Endothelial cell of hepatic sinusoid (primary cell): Measurements from ENCODE around the gene P3H4.

Source experiments
- in situ Hi-C: cut with HindIII; loops from 2 replicates; pipeline ENCODE4 v1.10.0; 2017; ENCODE audit warnings: low sequenced_read_pairs

Gene P3H4

GRCh38 chr17:41822216-41823140 lies 10.7 kb upstream of the P3H4 start:
- in situ Hi-C loops = no loop called here

DNA sequence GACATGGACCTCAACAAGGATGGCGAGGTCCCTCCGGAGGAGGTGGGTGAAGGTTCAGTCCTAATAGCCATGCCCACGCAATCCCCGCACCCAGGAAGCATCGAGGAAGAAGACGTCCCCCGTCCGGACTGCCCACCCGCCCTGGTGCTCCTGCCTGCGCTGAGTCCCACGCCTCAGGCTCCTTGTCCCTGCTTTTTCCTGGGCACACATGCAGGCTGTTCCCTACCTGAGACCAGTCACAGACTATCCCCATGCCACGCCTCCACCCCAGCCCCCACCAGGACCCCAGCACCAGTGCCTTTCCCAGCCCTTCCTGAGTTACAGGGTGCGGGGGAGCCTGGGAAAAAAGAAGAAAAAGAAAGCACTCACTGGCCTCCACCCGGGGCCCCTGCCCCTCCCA lies 10.0 kb upstream of the P3H4 start:
- in situ Hi-C loops = no loop called here

- in situ Hi-C loops = no loop called here
Observed at GRCh38 chr17:41818024-41818423, 6.3 kb upstream of the P3H4 start.

- in situ Hi-C loops = no loop called here
Observed at GRCh38 chr17:41816637-41817320, 5.0 kb upstream of the P3H4 start.

DNA sequence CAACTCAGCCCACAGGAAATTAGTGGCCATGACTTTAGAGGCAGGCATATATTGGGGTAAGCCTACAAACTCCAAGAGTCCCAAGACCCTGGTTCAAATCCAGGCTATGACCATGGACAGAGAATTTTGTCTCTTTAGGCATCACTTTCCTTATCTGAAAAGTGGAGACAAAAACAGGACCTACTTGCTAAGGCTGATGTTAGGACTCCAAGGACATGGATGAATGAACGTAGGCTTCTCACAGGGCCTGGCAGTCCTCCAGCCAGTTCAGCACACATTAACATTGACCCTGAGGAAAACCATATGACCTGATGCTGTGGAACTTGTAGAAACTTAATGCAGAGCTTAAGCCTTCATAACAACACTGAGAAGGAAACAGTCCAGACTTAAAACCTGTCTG lies 2.4 kb upstream of the P3H4 start:
- in situ Hi-C loops = no loop called here

DNA sequence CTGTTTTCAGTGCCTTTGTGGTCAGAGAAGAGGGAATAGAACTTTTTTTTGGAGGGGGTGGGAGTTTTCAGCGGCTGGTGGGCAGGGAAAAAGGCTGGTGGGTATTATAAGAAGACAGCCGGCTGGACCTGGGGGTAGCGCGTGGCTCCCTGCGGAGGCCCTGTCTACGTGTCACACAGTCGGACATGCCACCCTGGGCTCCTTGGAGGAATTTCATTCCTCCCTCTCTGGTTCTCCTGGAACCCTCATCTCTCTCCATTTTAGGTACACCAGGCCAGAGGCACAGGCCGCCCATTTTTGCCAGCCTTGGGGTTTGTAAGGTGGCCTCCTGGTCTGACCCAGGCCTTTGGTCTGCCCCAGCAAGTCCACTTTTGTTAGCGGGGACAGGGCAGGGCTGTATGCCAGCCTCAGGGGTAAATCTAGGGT lies 2.0 kb upstream of the P3H4 start:
- in situ Hi-C loops = no loop called here

GRCh38 chr17:41813152-41813680 lies 1.5 kb upstream of the P3H4 start:
- in situ Hi-C loops = no loop called here

- in situ Hi-C loops = no loop called here
Observed at GRCh38 chr17:41812381-41813151, 817 bp upstream of the P3H4 start, which contains the start of gene FKBP10. TSS of gene FKBP10 (plus strand) at chr17:41813004. CDS start at chr17:41813035, 31 bp downstream.

GRCh38 chr17:41810659-41811548 lies 845 bp downstream of the P3H4 start:
- in situ Hi-C loops = no loop called here

DNA sequence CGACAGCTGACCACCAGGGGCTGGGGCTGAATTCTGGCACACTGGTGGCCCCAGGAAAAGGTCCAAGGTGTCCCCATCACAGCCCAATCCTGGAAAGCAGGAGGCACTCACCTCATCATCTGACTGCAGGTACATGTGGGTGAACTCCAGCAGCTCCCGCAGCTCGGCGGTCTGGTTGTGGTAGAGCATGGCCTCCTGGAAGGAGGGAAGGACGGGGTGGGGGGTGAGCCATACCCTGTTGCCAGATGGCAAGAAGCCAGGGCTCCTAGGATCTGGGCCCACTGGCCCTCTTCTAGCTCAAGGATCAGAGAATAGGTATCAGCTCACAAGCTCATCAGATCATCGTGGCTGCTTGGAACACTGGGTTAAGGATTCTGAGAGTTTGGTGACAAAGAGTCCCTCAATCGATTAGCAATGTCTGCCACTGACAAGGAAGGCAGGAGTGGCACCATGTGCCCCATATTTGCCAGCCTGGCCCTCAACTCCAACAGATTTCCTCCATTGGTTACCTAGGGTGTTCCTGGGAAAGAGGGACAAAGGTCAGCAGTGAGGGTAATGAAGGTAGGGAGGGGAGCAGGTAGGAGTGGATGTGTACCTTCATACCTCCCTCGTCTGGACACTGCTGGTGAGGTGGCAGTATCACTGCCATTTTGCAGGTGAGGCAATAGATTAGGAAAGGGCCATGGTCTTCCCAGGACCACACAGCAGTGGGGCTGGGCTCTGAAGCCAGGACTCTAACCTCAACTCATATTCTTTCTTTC lies 4.9 kb downstream of the P3H4 start:
- in situ Hi-C loops = loop anchor here (5.0 to 10.0 kb wide), 2 partner anchors 50 to 252 kb away; no protein-coding TSS in a partner anchor

- in situ Hi-C loops = loop anchor here (5.0 to 10.0 kb wide), 2 partner anchors 86 to 249 kb away; no protein-coding TSS in a partner anchor
Observed at GRCh38 chr17:41803049-41804020, 8.4 kb downstream of the P3H4 start.

DNA sequence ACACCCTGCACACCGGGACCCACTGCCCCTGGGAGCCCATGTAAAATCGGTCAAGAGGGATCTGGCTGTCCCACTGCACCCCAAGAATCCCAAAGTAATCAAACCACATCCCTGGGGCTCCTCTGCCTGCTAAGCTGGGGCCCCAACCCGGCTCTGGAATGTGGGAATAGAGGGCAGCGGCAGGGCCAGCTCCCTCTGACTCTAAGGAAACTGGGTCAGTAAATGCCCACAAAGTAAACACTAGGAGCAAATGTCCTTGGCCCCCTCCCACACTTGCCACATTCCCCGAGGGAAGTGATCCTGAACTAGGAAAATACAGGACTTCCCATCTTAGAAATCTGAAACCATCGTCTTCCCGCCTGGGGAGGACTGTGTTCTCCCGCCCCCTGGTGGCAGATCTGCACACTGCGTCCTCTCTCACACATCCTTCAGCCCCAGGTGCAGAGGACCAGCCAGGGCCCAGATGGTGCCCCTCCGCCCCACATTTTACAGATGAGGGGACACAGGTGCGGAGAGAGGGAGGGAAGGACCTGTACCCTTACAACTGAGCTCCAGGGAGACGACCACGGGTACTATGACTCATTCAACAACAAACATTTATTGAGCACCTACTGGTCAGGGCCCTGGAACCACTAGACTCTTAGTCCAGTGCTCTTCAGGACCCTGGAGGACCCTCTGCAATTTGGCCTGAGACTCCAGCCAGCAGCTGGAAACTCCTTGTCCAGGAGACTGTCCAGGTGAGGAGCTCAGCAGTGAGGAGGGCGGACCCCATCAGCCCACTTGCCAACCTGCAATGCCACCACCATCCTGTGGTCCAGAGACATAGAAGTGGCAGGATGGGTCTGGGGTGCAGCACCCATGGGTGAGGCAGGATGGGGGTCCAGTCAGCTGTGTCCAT lies 10.1 kb downstream of the P3H4 start:
- in situ Hi-C loops = loop anchor here (5.0 to 10.0 kb wide), 2 partner anchors 84 to 247 kb away; no protein-coding TSS in a partner anchor

- in situ Hi-C loops = loop anchor here (5.0 to 10.0 kb wide), 2 partner anchors 83 to 246 kb away; no protein-coding TSS in a partner anchor
Observed at GRCh38 chr17:41800601-41801373, 11.0 kb downstream of the P3H4 start.

DNA sequence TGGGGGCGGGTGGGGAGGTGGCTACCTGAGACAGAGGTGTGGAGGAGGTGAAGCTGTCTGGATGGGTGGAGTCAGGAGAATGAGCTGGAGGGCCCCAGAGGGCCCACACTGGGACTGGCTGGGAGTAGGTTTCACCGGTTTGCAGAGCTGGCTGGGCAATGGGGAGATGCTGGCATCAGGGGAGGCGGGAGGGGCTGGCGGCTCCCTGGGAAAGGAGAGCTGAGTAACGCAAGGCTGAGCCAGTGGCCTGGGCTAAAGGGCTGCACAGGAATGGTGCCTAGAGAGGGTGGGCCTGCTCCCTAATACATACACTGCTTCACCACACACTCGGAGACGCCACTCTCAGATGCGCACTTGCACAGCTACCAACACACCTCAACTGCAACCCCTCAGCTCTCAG lies 12.4 kb downstream of the P3H4 start:
- in situ Hi-C loops = no loop called here

- in situ Hi-C loops = no loop called here
Observed at GRCh38 chr17:41797377-41797776, 14.4 kb downstream of the P3H4 start.
